Left lung (tissue), 10 donors: ENCODE data around the gene QPRT. TPM values are rescaled to one million over a fixed set of nuclear protein-coding genes. Genes with fewer than 3 reads are reported as not detected.
"Not testable (repeated sequence)": the region's sequence is repeated elsewhere in the genome, so short reads cannot be mapped to it uniquely, and the experiment has no call there.

Experiments
- ATAC-seq: fragments of 200-7000 bp; cut with Tn5 transposase; one replicate; pipeline ENCODE4 v1.9.1; 2020; ENCODE audit warnings: moderate library complexity
- DNase-seq, 4 donors: peaks; one replicate each; pipeline ENCODE4 v3.0.0-alpha.2; 2013 to 2020
- H3K27ac ChIP-seq, 2 donors: fragments of 200-600 bp; sonication (generic) in 1 of 2; one replicate each; pipeline versions ENCODE4 v1.5.0 to v1.8.0; 2020 to 2021
- H3K27me3 ChIP-seq, 2 donors: fragments of 200-600 bp; sonication (generic) in 1 of 2; one replicate each; pipeline versions ENCODE4 v1.5.0 to v1.8.0; 2020 to 2021
- H3K36me3 ChIP-seq, 2 donors: fragments of 200-600 bp; sonication (generic) in 1 of 2; one replicate each; pipeline versions ENCODE4 v1.5.0 to v1.8.0; 2020 to 2021
- H3K4me1 ChIP-seq, 2 donors: fragments of 200-600 bp; one replicate each; pipeline ENCODE4 v1.8.0; 2021
- H3K4me3 ChIP-seq, 2 donors: fragments of 200-600 bp; sonication (generic) in 1 of 2; one replicate each; pipeline versions ENCODE4 v1.5.0 to v1.8.0; 2020 to 2021; ENCODE audit warnings: mild to moderate bottlenecking in 1 of 2
- H3K9me3 ChIP-seq, 2 donors: fragments of 200-600 bp; sonication (generic) in 1 of 2; one replicate each; pipeline versions ENCODE4 v1.5.0 to v1.8.0; 2020 to 2021
- CTCF ChIP-seq, 2 donors: fragments of 200-600 bp; sonication (generic) in 1 of 2; IDR thresholded peaks; one replicate each; pipeline versions ENCODE4 v1.5.0 to v1.8.0; 2021; ENCODE audit warnings: antibody characterized with exemption in 2 of 2
- intact Hi-C, 2 donors: fragments of 100-400 bp; cut with DNase I; formaldehyde crosslinking; loops; one replicate each; pipeline versions ENCODE4 v1.11.2 to v1.14.2; 2022
- polyA plus RNA-seq, 6 donors: library from polyadenylated mRNA; unstranded; fragments of 120-200 nt; gene quantifications; one replicate each; pipeline ENCODE4 v1.2.1, GENCODE V29; 2013; ENCODE audit not compliant: insufficient read length in 6 of 6
- total RNA-seq, 2 donors: library from RNA; stranded (reverse); fragmentation: NEBNext Ultra II Directional; extraction: Animal tissue kit (Norgen Biotek cat#: 25700); gene quantifications; one replicate each; pipeline ENCODE4 v1.2.1, GENCODE V29; 2021
- donor health status: DM: no; HTN: yes; CAD: no.
- donor health status: DM: no; HTN: no; CAD: no.

Gene QPRT
- total and polyA plus RNA-seq, 8 donors: 21.9 to 58.8 (median 52.1) TPM

- TF ChIP-seq CTCF (IDR thresholded peaks at IDR 0.05): no peak
- no peak overlapping the region for H3K4me3 ChIP-seq
- H3K36me3 ChIP-seq: no peaks in the 10 kb centered on the region
- ATAC-seq (no peak), DNase-seq (no peak)
- no peak overlapping the region for H3K27ac ChIP-seq
- H3K9me3 ChIP-seq: no peaks in the 10 kb centered on the region
- intact Hi-C loops: no loop called here
- H3K4me1 ChIP-seq: peaks cover 0 to 36% of the 10 kb centered on the region in 2 donors
- H3K27me3 ChIP-seq: no peaks in the 10 kb centered on the region
These were observed 55.8 kb downstream of the QPRT start for GRCh38 chr16:29734786-29735185.

GRCh38 chr16:29736112-29736511 is 57.1 kb downstream of the QPRT start:
- Histone ChIP-seq H3K9me3 (no peaks in the 10 kb centered on the region), H3K27ac (no peak overlapping the region), H3K4me3 (no peak overlapping the region), H3K4me1 (peaks cover 0 to 36% of the 10 kb centered on the region in 2 donors), H3K36me3 (no peaks in the 10 kb centered on the region), H3K27me3 (no peaks in the 10 kb centered on the region)
- no peak for TF ChIP-seq CTCF (IDR thresholded peaks at IDR 0.05)
- intact Hi-C loops: no loop called here
- ATAC-seq (no peak), DNase-seq (no peak)

- H3K9me3 ChIP-seq: no peaks in the 10 kb centered on the region
- no peak for TF ChIP-seq CTCF (IDR thresholded peaks at IDR 0.05)
- no peak for ATAC-seq
- DNase-seq: no peak
- H3K4me1 ChIP-seq: peaks cover 0 to 42% of the 10 kb centered on the region in 2 donors
- H3K27me3 ChIP-seq: no peaks in the 10 kb centered on the region
- intact Hi-C loops: no loop called here
- H3K27ac ChIP-seq: no peak overlapping the region
- H3K36me3 ChIP-seq: no peaks in the 10 kb centered on the region
- no peak overlapping the region for H3K4me3 ChIP-seq
These were observed 57.8 kb downstream of the QPRT start for GRCh38 chr16:29736764-29737163.

GRCh38 chr16:29737713-29738112 is 58.7 kb downstream of the QPRT start:
- DNase-seq (peak in 1 of 4 donors; percentile 4), ATAC-seq (no peak)
- Histone ChIP-seq H3K27ac (no peak overlapping the region), H3K4me1 (peaks cover 0 to 49% of the 10 kb centered on the region in 2 donors), H3K27me3 (no peaks in the 10 kb centered on the region), H3K4me3 (no peak overlapping the region), H3K9me3 (no peaks in the 10 kb centered on the region), H3K36me3 (no peaks in the 10 kb centered on the region)
- TF ChIP-seq CTCF (IDR thresholded peaks at IDR 0.05): no peak
- intact Hi-C loops: no loop called here

- TF ChIP-seq CTCF (IDR thresholded peaks at IDR 0.05): no peak
- peak; percentile 41 for ATAC-seq
- Histone ChIP-seq H3K9me3 (no peaks in the 10 kb centered on the region), H3K27ac (peak overlapping the region in 1 of 2 donors; percentile 18), H3K36me3 (no peaks in the 10 kb centered on the region), H3K4me1 (peaks cover 0 to 57% of the 10 kb centered on the region in 2 donors), H3K4me3 (no peak overlapping the region), H3K27me3 (no peaks in the 10 kb centered on the region)
- intact Hi-C loops: no loop called here
- DNase-seq: no peak
These were observed 59.5 kb downstream of the QPRT start for GRCh38 chr16:29738514-29738913.

GRCh38 chr16:29739927-29740629 is 61.1 kb downstream of the QPRT start:
- H3K27ac ChIP-seq, H3K27me3 ChIP-seq, H3K9me3 ChIP-seq, H3K36me3 ChIP-seq, intact Hi-C loops, DNase-seq, ATAC-seq, H3K4me3 ChIP-seq: not testable (repeated sequence)
- peaks cover 0 to 67% of the 10 kb centered on the region in 2 donors for H3K4me1 ChIP-seq

GRCh38 chr16:29740630-29741015 is 61.6 kb downstream of the QPRT start:
- ATAC-seq, H3K4me3 ChIP-seq, H3K27ac ChIP-seq, DNase-seq, intact Hi-C loops, H3K36me3 ChIP-seq, H3K27me3 ChIP-seq, H3K9me3 ChIP-seq: not testable (repeated sequence)
- peaks cover 0 to 67% of the 10 kb centered on the region in 2 donors for H3K4me1 ChIP-seq
